Mesothelial cell of epicardium (in vitro differentiated cells): ENCODE measurements around the gene DHX32. TPM values are rescaled to one million over a fixed set of nuclear protein-coding genes. Genes with fewer than 3 reads are reported as not detected.

Source experiments
- DNase-seq, 2 experiments: peaks; one replicate each; pipeline ENCODE4 v3.0.0; 2021; ENCODE audit warnings: low spot score in 2 of 2; ENCODE audit not compliant: unreplicated experiment in 2 of 2
- H3K27ac Mint-ChIP-seq: 2 replicates; pipeline ENCODE4 v1.8.0; 2021; ENCODE audit warnings: mixed read lengths
- H3K27me3 Mint-ChIP-seq: 2 replicates; pipeline ENCODE4 v1.8.0; 2021; ENCODE audit warnings: low read depth, mixed read lengths
- H3K36me3 Mint-ChIP-seq: 2 replicates; pipeline ENCODE4 v1.8.0; 2021; ENCODE audit warnings: mixed read lengths
- H3K4me1 Mint-ChIP-seq: 2 replicates; pipeline ENCODE4 v1.8.0; 2021; ENCODE audit warnings: mixed read lengths
- H3K4me3 Mint-ChIP-seq: 2 replicates; pipeline ENCODE4 v1.8.0; 2021; ENCODE audit warnings: mild to moderate bottlenecking, moderate library complexity, mixed read lengths
- H3K9me3 Mint-ChIP-seq: 2 replicates; pipeline ENCODE4 v1.8.0; 2021; ENCODE audit warnings: mixed read lengths
- total RNA-seq: library from RNA; stranded (reverse); gene quantifications from 3 replicates; pipeline ENCODE4 v1.2.1, GENCODE V29; 2021
- TF ChIP-seq, protein P1 (sequence below): fragments of 200-600 bp; sonication (generic); IDR thresholded peaks from one replicate; pipeline ENCODE4 v1.5.0; 2021; ENCODE audit warnings: antibody characterized with exemption; ENCODE audit not compliant: unreplicated experiment

The DHX32 gene
- total RNA-seq, 1 donor from 2014 or later = 30.0 TPM

DNA sequence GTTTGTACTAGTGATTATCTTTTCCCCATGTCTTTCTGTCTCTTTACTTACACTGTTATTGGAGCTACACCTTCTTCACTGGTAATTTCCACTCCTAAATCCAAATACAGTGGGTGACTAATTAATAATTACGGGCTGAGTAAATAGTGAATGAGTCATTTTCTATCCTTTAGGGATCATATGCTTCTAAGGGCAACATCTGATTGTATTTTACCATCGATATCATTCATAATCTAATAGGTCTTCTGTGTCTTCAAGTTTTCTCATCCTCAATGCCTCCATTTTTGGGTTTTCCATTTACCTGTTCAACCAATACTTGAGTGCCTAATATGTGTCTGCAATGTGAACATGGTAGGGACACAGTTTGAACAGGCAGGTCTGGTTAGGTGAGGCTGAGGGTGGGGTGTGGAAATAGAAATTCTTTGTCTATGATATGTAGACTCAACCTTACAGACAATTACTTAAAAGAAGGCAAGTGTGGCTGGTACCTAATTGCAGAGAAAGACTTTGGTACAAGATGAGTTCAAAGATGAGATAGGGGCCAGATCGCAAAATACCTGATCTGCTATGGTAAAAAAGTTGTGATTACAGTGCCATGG is 5.9 kb upstream of the DHX32 start:
- TF ChIP-seq, protein P1, sequence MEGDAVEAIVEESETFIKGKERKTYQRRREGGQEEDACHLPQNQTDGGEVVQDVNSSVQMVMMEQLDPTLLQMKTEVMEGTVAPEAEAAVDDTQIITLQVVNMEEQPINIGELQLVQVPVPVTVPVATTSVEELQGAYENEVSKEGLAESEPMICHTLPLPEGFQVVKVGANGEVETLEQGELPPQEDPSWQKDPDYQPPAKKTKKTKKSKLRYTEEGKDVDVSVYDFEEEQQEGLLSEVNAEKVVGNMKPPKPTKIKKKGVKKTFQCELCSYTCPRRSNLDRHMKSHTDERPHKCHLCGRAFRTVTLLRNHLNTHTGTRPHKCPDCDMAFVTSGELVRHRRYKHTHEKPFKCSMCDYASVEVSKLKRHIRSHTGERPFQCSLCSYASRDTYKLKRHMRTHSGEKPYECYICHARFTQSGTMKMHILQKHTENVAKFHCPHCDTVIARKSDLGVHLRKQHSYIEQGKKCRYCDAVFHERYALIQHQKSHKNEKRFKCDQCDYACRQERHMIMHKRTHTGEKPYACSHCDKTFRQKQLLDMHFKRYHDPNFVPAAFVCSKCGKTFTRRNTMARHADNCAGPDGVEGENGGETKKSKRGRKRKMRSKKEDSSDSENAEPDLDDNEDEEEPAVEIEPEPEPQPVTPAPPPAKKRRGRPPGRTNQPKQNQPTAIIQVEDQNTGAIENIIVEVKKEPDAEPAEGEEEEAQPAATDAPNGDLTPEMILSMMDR = no peak
- Mint-ChIP-seq H3K4me1 (peaks cover 4% of the 10 kb centered on the region), H3K9me3 (peaks cover 3% of the 10 kb centered on the region), H3K27ac (no peak overlapping the region), H3K27me3 (no peaks in the 10 kb centered on the region), H3K4me3 (no peak overlapping the region), H3K36me3 (peaks cover 3% of the 10 kb centered on the region)
- no peak for DNase-seq

DNA sequence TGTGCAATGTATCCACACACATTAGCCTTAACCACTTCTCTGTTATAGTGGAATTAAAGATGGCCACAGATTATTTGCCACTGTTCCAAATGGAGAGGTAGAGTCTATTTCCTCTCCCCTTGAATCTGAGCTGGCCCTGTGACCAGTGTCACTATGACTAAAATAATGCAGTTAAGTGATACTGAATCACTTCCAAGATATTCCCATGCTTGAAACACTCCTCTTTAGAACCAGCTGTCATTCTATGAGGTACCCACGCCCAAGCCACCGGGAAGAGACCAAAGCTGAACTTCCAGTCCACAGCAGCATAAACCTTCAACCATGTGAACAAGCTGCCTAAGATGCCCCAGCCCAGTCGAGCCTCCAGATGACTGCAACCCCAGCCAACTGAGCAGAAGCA is 2.1 kb upstream of the DHX32 start:
- DNase-seq = no peak
- H3K36me3 Mint-ChIP-seq = peaks cover 18% of the 10 kb centered on the region

DNA sequence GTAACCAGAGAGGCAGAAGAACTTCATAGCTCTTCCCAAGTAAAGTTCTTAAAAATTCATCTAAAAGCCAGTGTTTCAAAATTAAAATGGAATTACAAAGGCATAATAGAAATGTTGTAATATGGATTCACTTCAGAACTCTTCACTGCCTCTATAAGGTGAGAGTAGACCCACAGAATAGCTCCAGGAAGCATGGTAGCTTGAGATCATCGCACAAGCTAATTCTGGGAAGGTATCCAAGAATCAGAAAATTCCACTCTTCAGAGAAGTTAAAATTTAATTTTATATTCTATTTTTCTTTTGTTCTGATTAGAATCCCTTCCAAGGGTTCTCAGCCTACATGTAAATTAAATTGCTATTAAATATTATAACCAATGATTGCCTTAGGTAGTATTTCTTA is 1.5 kb upstream of the DHX32 start:
- Mint-ChIP-seq H3K4me3 (no peak overlapping the region), H3K27me3 (no peaks in the 10 kb centered on the region), H3K27ac (no peak overlapping the region), H3K4me1 (peaks cover 13% of the 10 kb centered on the region), H3K9me3 (peaks cover 9% of the 10 kb centered on the region), H3K36me3 (peaks cover 24% of the 10 kb centered on the region)
- DNase-seq = no peak
- TF ChIP-seq, protein P1 = no peak

More for the DNA sequence above, 2.1 kb upstream of the DHX32 start:
- peaks cover 13% of the 10 kb centered on the region for H3K4me1 Mint-ChIP-seq
- H3K27me3 Mint-ChIP-seq = no peaks in the 10 kb centered on the region
- H3K4me3 Mint-ChIP-seq = no peak overlapping the region
- TF ChIP-seq, protein P1 = no peak
- no peak overlapping the region for H3K27ac Mint-ChIP-seq
- H3K9me3 Mint-ChIP-seq = peaks cover 3% of the 10 kb centered on the region

DNA sequence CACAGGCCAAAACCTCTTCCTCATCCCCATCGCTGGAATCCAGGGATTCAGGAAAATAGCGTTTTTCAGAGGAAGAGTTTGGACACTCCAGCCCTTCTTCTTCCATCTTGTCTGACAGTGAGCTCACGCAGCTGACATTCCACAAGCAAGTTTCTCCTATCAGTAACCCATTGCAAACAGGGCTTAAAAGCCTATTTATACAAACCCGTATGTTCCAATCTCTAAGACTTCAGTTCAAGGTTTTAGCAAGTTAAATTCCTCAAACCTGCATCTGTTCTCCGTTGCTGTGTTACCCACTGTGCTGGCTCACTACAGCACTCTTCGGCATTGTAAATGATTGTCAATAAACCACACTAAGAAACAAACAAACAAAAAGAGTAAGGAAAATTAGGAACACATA is 373 bp downstream of the DHX32 start:
- H3K27ac Mint-ChIP-seq = peak overlapping the region; percentile 47
- TF ChIP-seq, protein P1 = no peak
- H3K4me1 Mint-ChIP-seq = peaks cover 13% of the 10 kb centered on the region
- peaks cover 19% of the 10 kb centered on the region for H3K9me3 Mint-ChIP-seq
- no peak overlapping the region for H3K4me3 Mint-ChIP-seq
- H3K27me3 Mint-ChIP-seq = no peaks in the 10 kb centered on the region
- H3K36me3 Mint-ChIP-seq = peaks cover 42% of the 10 kb centered on the region
- DNase-seq = no peak

DNA sequence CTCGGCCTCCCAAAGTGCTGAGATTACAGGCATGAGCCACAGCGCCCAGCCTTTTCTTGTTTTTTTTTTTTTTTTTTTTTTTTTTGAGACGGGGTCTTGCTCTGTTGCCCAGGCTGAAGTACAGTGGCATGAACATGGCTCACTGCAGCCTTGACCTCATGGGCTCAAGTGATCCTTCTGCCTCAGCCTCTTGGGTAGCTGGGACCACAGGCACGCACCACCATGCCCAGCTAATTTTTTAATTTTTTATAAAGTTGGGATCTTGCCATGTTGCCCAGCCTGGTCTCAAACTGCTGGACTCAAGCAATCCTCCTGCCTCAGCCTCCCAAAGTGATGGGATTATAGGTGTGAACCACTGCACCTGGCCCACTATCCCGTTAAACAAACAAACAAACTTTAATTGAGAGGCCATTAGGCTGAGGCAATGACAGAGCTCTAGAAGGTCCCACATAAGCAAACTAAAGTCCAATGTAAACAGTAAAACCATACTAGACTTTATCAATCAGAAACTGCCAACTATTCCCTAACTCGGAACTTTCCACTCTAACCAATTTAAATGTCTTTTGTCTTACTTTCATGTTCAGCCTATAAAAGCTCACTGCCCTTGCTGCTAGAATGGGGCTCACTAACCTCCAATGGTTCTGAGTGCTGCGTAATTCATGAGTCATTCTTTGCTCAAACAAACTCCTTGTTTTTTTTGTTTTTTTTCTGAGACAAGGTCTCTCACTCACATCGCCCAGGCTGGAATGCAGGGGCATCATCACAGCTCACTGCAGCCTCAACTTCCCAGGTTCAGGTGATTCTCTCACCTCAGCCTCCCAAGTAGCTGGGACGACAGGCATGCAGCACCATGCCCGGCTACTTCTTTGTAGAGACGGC is 1.9 kb downstream of the DHX32 start:
- Mint-ChIP-seq H3K4me1 (peaks cover 13% of the 10 kb centered on the region), H3K27ac (no peak overlapping the region), H3K36me3 (peaks cover 55% of the 10 kb centered on the region), H3K9me3 (peaks cover 26% of the 10 kb centered on the region), H3K4me3 (no peak overlapping the region), H3K27me3 (no peaks in the 10 kb centered on the region)
- DNase-seq = no peak
- TF ChIP-seq, protein P1 = no peak
